Epidermal melanocyte (primary cell): ENCODE data around the gene CCDC60.
"Not testable (repeated sequence)": the region's sequence is repeated elsewhere in the genome, so short reads cannot be mapped to it uniquely, and the experiment has no call there.

Source experiments
- DNase-seq: peaks from one replicate; pipeline ENCODE4 v3.0.0; 2011; ENCODE audit warnings: low spot score; ENCODE audit not compliant: insufficient read length

Gene CCDC60

DNA sequence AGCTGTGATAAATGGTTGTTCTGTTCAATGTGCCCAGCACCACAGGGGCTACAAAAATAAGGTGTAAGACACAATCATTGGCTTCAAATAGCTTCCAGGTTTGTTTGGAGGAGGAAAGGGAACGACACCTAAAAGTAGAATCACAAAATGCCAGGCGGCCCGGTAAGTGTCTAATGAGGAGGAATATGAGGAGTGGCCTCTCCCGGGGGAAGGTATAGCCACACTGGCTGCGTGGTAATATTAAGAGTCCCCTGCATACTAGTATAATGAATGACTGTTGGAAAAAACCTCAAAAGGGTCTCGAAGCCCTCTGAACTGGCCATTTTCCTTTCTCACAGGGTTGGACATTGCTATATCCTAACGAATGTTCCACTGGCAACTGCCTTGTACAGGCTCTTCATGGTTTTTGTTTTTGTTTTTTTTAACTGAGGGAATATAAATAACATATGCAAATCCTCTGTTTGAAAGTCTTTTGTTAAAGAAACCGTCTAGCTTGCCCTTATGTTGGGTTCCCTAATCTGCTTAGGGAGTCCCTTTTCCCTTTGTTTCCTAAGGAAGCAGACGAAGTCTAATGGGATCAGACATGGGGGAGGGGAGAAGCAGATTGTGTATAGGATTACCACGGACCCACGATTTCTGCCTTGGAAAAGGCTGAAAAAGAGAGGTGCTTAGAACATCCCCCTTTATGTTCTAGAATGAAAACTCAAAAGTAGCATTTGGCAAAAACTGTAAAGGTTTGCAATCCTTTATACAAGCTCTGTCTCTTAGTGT, 4.2 kb downstream of the CCDC60 start:
- no peak for DNase-seq

DNA sequence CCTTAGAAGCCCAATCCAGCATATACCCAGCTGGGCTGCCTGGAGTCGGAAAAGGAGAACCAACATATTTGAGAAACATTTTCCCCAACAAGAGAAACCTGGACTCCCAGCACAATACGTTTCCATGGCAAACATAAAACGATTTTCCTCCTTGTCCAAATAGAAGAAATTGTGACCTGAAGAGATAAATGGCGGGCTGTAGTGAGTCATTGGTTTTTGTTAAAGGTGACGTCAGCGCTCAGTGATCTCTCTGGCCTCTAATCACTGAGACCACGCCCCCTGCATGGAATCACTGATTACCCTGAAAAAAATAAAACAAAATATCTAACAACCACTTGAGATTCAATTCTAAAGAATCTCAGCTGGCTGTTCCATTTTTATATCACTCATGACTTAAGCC, 6.0 kb downstream of the CCDC60 start:
- DNase-seq: no peak

DNA sequence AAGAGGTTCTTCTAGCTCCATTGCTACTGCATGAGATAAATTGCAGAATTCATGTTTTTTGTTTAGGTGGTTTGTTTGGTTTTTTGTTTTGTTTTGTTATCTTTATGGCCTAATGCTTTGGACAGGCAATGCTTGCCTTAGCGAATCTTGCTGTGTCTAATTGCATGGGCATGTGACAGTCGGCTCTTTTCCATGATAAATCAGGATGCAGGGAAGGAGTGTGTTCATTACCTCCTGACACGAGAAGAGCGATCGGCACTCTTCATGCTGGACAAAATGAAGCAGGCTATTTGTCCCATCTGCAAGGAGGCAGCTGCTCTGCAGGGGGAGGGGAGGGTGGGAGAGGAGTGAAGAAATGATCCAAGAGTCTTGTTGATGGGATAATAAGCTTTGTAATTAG, 6.5 kb downstream of the CCDC60 start:
- no peak for DNase-seq

DNA sequence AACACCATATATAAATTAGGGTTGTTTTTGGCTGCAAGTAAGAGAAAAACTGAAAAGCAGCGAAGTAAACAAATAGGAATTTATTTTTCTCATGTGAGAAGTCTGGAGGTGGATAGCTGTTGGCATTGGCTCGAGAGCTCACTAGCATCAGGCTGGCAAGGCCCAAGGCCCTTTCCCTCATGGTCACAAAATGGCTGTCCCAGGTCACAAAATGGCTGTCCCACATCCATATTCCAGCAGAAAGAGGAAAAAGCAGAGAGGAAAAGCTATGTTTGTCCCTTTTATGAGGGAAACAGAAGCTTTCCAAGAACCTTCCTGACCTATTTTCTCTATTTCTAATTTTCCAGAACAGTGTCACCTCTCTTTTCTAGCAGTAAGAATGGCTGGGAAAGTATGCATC, 7.5 kb downstream of the CCDC60 start:
- DNase-seq: no peak

DNA sequence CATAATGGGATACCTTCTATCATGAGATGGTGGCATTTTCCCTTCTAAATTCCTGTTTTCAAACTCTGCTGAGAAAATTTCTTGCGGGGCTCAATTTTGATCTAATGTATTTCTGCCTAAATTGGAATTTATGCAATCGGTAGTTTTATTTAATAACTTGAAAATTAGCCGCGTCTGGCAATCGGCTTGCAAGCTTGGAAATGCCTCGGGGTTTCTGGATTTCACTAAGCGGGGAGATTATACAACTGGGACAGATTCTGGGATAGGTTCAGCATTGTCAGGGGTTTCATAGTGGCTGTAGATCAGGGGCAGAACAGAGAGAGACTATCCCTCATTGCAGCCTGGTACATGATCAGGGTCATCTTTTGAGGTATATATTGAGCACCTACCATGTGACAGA, 8.6 kb downstream of the CCDC60 start:
- DNase-seq: no peak

DNA sequence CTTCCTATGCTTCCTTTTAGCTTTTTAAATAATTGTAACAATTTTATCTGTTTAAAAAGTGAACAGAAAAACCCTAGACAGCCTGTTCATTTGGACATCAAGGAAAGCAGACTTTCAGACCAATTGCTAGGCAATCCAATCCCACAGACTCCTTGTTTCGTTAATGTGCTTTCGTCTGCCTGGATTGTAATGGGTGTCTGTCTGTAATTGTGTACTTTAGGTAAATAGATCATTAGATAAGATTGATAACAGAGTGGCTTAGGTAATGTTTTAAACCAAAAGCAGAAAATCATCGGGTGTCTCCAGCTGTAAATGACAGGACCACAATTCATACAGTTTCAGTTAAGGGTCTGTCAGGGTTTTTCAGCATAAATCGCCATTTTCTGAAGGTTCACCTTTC, 19.6 kb downstream of the CCDC60 start:
- DNase-seq: no peak

DNA sequence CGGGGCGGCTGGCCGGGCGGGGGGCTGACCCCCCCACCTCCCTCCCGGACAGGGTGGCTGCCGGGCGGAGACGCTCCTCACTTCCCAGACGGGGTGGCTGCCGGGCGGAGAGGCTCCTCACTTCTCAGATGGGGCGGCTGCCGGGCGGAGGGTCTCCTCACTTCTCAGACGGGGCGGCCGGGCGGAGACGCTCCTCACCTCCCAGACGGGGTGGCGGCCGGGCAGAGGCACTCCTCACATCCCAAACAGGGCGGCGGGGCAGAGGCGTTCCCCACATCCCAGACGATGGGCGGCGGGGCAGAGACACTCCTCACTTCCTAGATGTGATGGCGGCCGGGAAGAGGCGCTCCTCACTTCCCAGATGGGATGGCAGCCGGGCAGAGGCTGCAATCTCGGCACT, 25.8 kb downstream of the CCDC60 start:
- not testable (repeated sequence) for DNase-seq

DNA sequence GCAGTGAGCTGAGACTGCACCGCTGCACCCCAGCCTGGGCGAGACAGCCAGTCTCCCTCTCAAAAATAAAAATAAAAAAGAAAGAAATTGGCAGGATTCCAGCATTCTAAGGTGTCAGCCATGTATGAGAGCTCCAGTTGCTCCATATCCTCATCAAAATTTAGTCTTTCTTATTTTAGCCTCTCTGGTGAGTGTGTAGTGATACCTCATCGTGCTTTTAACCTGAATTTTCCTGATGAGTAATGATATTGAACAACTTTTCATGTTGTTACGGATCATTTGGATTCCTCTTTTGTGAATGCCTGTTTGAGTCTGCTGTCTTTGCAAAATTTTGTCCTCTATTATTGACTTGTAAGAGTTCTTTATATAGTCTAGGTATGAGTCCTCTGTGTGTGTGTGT, 28.5 kb downstream of the CCDC60 start:
- no peak for DNase-seq

DNA sequence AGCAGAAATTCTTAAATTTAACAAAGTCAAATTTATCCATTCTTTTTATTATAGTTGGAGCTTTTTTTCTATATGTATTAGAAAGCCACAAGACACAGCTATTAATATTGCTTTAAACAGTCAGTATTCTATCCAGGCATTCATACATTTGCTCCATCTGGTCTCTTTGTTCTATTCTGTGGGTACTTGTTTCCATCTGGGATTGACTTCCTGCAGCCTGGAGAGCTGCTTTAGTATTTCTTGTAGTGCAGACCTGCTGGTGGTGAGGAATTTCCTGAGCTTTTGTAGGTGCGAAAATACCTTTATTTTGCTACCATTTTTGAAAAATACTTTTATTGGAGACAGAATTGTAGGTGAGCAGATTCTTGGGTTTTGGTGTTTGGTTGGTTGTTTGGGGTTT, 29.0 kb downstream of the CCDC60 start:
- DNase-seq: no peak

DNA sequence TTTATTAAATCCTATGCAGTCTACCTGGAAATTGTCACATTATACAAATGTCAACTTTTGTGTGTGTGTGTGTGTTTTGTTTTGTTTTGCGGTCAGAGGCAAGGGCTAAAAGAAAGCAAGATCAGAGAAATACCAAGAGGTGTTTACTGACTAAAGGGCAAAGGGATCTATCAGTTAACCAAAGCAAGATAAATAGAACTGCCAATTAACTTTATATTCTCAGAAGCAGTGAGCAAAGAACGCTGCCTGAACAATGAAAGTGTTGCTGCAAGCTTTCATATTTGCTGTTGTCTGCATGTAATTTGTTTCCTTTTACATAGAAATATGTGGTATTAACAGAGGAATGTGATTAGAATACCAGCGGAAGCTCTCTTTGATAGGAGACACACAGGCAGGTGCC, 30.9 kb downstream of the CCDC60 start:
- no peak for DNase-seq

DNA sequence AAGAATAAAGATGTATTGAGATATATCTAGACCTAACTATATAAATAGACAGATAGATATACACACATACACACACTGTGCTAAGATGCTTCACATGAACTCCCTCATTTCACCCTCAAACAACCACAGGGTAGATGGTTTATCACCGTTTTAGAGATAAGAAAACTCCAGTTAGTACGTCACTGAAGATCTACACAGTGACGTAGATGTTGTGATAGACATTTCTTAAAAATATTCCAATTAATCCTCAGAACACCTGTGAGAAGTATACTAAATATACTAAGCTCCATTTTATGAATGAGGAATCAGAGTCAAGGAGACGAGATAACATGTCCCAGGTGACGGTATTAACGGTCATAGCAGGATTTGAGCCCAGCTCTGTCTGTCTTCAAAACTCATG, 31.5 kb downstream of the CCDC60 start:
- no peak for DNase-seq

DNA sequence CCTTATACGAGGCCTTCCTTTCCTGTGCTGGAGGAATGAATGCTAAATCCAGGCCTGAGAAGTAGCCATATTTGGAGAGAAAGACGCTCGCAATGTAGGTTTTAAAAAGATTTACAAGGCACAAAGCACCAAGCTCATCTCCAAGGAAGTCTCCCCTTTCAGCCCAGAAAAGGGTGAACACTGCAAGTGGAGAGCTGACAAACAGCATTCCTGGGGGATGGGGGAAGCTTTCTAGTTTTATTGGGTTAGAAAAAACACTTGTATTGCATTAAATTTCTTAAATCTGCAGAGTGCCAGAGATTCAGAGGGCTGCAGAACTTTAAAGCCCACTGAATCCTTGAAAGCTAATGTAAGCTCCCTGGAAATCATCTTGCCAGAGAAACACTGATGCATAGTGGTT, 34.6 kb downstream of the CCDC60 start:
- DNase-seq: no peak

DNA sequence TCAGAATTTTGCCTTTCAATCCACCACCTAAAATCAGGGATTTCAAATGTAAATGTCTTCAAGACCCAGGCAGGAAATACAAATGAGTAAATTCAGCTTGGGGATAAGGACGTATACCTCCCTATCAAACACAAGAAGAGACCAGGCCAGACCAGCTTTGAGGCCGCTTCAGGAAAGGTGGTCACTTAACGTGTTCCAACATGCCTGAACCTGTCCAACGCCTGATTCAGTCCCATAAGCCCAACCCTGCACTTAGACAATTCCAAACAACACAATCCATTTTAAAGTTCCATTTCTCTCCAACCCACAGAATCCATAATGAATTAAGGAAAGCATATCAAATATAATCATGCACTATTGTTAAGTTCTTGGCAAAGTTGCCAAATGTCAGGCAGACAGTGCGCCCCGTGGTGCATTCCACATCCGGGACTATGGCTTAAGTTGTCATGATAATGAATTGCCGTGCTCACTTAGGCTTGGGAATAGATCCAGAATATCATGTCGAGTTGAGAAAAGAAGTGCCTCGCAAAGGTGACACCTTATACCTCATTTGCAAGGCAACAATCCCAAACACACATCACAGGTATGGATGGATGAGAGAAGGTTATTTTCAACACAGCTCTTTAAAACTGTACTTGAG, 35.5 kb downstream of the CCDC60 start:
- no peak for DNase-seq

DNA sequence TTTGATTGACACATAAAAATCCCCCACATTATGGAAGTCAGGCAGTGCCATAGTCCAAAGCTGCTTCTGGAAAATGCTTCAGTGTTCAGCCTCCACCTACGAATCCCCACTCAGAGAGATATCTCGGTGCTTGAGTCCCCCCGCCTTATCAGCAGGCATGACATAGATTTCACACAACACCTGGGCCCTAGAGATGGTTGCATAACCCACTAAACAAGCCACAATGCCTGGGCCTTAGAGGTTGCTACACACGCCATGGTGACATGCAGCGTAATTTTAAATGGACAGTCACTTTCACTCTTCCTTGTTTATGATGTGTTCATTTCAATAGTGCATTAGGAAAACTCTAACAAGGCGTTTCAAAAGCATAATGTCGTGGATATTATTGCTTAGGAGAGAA, 38.0 kb downstream of the CCDC60 start:
- DNase-seq: no peak

DNA sequence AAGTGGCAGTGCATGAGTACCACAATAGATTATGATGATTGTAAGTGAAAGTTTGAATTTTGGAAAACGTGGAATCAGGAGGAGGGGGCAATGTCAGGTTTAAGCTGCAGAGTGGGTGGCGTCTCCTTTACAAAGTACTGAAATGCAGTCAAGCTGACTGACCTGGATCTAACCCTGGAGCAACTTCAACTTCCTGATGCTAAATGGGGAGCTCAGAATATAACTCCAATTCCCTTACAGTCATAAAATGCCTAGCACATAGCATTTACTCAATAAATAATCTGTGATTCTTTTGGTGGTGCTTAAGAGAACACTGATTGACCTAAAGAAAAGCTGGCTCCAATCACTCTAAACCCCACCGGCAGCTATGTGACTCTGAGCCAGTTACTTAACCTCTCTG, 38.5 kb downstream of the CCDC60 start:
- DNase-seq: no peak

DNA sequence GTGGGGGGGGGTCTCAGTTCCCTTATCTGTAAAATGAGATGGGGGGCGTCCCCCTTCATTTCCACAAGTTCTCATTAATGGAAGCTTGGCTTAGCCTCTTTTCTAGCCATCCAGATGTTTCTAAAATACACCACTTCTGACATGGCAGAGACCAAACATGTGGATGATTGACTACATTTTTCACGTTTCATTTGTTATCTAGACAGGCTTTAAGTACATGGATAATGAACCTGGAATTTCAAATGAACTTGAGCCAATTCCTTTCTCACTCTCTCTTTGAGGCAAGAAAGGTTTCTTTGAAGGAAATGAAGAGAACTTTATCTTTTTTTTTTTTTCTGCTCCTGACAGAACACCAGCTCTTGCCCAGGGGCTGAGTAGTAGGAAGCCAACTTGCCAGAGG, 39.1 kb downstream of the CCDC60 start:
- DNase-seq: no peak

DNA sequence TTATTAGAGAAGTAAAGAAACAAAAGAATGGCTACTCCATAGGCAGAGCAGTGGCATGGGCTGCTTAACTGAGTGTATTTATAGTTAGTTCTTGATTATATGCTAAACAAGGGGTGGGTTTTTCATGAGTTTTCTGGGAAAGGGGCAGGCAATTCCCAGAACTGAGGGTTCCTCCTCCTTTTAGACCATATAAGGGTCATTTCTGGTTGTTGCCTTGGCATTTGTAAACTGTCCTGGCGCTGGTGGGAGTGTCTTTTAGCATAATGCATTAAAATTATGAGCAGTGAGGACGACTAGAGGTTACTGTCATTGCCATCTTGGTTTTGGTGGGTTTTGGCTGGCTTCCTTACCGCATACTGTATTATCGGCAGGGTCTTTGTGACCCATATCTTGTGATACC, 40.1 kb downstream of the CCDC60 start:
- DNase-seq: no peak

DNA sequence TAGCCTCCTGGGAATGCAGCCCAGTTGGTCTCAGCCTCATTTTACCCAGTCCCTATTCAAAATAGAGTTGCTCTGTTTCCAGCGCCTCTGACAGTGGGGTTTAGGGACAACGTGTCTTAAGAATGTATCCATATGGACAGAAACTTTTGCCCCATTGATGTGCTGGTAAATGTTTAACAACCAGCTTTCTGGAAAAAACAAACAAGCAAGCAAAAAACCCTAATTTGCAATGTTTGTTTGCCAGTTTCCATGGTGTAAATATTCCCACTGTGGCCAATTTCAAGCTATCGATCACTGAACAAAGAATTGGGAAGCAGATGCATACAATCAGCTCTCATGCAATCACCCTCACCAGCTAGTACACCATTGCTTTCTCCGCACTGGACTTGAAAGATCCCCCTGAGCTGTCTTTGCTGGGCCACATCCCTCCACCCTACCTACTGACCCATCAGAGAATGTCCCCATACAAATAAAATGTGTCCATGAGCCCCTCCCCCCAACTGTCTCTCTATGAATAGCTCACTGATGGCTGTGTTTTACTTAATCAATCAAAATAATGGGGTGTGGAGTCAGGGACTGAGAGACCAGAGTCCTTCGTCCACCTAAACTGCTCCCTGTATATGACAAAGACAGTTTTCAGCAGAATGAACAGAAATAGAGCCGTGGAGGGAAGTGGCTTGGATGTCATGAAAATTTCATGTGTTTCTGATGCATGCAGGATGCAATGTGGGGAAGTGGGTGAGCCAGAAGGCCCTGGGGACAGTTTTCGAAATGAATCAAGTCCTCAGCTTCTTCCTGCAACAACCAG, 40.8 kb downstream of the CCDC60 start:
- DNase-seq: no peak

DNA sequence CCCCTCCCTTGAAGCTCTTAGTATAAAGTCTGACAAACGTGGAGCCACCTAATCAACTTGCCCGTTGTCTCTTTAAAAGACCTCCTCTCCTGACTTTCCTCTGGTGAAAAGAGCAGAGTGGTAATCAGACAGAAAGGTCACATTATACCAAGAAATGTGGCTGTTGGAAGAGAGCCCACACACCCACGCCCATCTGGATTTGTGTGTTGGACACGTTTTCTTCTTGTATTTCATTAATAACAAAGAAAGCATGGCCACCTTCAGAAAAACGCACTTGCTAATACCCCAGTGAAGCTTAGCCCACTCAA, 41.3 kb downstream of the CCDC60 start:
- no peak for DNase-seq

DNA sequence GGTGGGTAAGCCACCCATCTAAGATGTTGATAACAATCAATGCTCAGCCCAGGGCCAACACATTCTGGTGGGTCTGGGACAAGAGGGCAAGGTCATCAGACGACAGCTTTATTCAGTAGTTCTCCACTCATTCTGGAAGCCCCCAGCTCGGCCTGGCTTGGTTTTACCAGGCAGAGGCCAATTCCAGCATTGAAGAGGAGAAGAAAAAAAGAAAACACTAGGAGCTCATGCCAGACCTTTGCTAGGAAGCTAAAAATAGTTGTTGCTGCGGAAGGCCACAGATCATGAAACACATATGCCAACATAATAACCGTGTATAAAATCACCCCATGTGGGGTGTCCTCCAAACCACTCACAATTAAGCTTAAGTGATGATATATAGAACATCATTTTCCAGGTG, 44.4 kb downstream of the CCDC60 start:
- no peak for DNase-seq

DNA sequence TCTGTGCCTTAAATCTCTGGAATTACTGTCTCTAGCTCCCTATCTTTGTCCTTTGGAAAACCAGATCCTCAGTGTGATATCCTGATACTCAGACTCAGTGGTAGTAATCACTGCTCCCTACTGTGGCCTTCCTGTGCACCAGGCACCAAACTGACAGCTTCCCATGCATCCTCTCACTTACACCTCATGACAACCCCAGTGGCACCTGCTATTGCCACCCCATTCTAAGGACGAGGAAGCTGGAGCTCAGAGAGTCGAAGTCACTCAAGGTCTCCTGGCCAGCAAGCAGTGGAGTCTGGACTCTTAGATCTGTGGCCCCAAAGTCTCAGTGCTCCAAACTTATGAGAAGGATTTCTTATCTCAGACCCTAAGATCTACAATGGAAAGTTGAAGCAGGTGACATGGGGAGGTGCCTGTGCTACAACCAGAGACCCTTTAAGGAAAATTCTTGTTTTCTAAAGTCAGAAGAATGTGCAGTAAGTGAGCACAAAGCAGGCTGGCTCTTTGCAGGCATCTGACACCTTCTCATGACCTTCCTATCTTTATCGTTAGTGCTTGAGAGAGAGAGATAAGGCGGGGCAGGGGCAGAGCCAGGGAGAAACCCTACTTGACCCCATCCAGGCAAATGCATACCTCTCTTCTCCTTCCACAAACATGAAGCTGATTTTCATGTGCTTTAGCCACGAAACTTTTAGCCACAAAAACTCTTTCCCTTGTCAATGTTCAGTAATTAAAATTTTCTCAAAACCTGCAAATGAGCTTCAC, 47.1 kb downstream of the CCDC60 start:
- no peak for DNase-seq

DNA sequence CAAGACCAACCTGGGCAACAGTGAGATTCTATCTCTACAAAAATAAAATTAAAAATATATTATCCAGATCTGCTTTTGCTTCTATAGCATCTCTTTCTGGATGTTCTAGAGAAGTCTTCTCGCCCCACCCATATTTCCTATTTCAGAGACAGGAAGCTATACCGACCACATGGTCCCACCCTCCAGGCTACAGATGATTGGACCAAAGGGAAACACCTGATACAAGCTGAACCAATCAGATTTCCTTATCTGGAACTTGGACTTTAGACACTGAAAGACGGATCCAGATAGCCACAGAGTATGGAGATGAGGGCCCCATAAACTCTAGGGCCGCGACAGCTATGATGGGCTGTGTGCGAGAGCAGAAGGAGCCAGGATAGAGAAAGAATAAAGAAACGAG, 48.7 kb downstream of the CCDC60 start:
- no peak for DNase-seq
